SU-DHL-6 (cell line): Measurements from ENCODE around the gene KASH5.

Source experiments
- H2AFZ ChIP-seq: fragments of 200-600 bp; sonication (generic); 2 replicates; pipeline ENCODE4 v1.6.1; 2014; ENCODE audit warnings: low read depth, mild to moderate bottlenecking, moderate library complexity, mixed read lengths, antibody characterized with exemption, low read length; ENCODE audit not compliant: severe bottlenecking
- H3F3A ChIP-seq: fragments of 200-600 bp; shearing (Covaris generic); 2 replicates; pipeline ENCODE4 v1.6.0; 2016; ENCODE audit warnings: antibody characterized with exemption, mild to moderate bottlenecking; ENCODE audit not compliant: insufficient read depth
- H3K27ac ChIP-seq: fragments of 200-600 bp; sonication (generic); 2 replicates; pipeline ENCODE4 v1.5.1; 2016; ENCODE audit warnings: low read depth, mild to moderate bottlenecking, low read length, moderate library complexity, mixed read lengths
- H3K27me3 ChIP-seq: fragments of 200-600 bp; sonication (generic), shearing (Covaris generic); 2 replicates; pipeline ENCODE4 v1.6.0; 2014; ENCODE audit warnings: mild to moderate bottlenecking, low read length
- H3K36me3 ChIP-seq: fragments of 200-600 bp; sonication (generic); 2 replicates; pipeline ENCODE4 v1.6.1; 2014; ENCODE audit warnings: mild to moderate bottlenecking, low read length, mixed read lengths
- H3K4me2 ChIP-seq: fragments of 300-600, 200-600 bp; shearing (Covaris generic), sonication (generic); 2 replicates; pipeline ENCODE4 v1.6.0; 2014; ENCODE audit warnings: low read length, low read depth, mild to moderate bottlenecking; ENCODE audit not compliant: poor library complexity, severe bottlenecking
- H3K4me3 ChIP-seq: fragments of 200-600 bp; sonication (generic); 2 replicates; pipeline ENCODE4 v1.5.1; 2014; ENCODE audit warnings: antibody characterized with exemption, low read length, mild to moderate bottlenecking, mixed read lengths; ENCODE audit not compliant: insufficient read depth, poor library complexity, severe bottlenecking
- H3K79me2 ChIP-seq: fragments of 200-600 bp; sonication (generic); 2 replicates; pipeline ENCODE4 v1.6.1; 2014; ENCODE audit warnings: mild to moderate bottlenecking, low read length, moderate library complexity; ENCODE audit not compliant: insufficient read depth
- H3K9ac ChIP-seq: fragments of 200-600 bp; sonication (generic); 2 replicates; pipeline ENCODE4 v1.7.0; 2014; ENCODE audit warnings: mild to moderate bottlenecking, low read length
- H3K9me2 ChIP-seq: fragments of 200-600 bp; sonication (generic); replicated peaks from 2 replicates; pipeline ENCODE4 v1.6.1; 2014; ENCODE audit warnings: low read length; ENCODE audit not compliant: insufficient read depth
- H3K9me3 ChIP-seq: fragments of 200-600 bp; sonication (generic); 2 replicates; pipeline ENCODE4 v1.6.1; 2014; ENCODE audit warnings: low read length, mixed read lengths; ENCODE audit not compliant: insufficient read depth
- H4K20me1 ChIP-seq: fragments of 200-600 bp; sonication (generic); 2 replicates; pipeline ENCODE4 v1.6.1; 2014; ENCODE audit warnings: low read depth, mild to moderate bottlenecking, antibody characterized with exemption, low read length, moderate library complexity, mixed read lengths
- CTCF ChIP-seq: fragments of 200-600 bp; sonication (generic); IDR thresholded peaks from one replicate; pipeline ENCODE4 v1.5.1; 2017; ENCODE audit warnings: antibody characterized with exemption, mild to moderate bottlenecking, low read length, moderate library complexity; ENCODE audit not compliant: insufficient read depth, poor library complexity, severe bottlenecking
- EZH2phosphoT487 ChIP-seq: fragments of 200-600 bp; sonication (generic), shearing (Covaris generic); conservative IDR thresholded peaks from 2 replicates; pipeline ENCODE4 v1.6.1; 2018; ENCODE audit warnings: mild to moderate bottlenecking, antibody characterized with exemption, low read length, moderate library complexity, mixed read lengths

KASH5 gene

DNA sequence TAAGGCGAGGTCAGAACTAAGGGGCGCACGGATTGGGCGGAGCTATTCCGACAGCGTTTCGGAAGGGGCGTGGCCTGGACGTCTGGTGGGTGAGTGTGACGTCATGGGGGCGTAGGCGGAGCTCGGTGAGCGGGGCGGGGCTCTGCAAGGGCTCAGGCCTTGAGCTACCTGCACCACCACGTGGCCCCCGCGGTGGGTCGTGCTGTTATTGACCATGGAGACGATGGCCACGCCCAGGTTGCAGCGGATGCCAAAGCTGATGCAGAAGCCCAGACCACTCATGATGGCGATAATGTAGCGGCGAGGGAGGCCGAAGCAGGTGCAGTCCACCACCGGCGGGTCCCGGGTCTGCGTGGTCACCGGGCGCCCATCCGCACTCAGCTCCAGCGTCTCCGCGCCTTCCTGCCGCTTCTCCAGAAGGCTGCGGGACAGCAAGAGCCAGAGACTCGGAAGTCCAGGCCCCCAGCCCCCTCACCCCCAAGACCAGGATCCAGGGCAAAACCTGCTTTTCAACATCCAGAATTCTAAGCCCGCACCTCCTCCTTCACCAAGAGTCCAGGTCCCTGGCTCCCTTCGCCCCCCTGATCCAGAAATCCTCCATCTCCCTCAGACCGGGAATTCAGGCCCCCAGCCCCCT is 48.5 kb downstream of the KASH5 start:
- H3K9me2 ChIP-seq: no peaks in the 10 kb centered on the region
- no peak overlapping the region for H3K4me3 ChIP-seq
- H4K20me1 ChIP-seq: no peaks in the 10 kb centered on the region
- no peak overlapping the region for H2AFZ ChIP-seq
- no peak for TF ChIP-seq CTCF
- TF ChIP-seq EZH2phosphoT487: no peak
- H3K27me3 ChIP-seq: no peaks in the 10 kb centered on the region
- H3F3A ChIP-seq: no peaks in the 10 kb centered on the region
- H3K27ac ChIP-seq: no peak overlapping the region
- no peaks in the 10 kb centered on the region for H3K79me2 ChIP-seq
- no peaks in the 10 kb centered on the region for H3K36me3 ChIP-seq
- H3K9ac ChIP-seq: no peak overlapping the region
- no peaks in the 10 kb centered on the region for H3K9me3 ChIP-seq
- H3K4me2 ChIP-seq: no peak overlapping the region

DNA sequence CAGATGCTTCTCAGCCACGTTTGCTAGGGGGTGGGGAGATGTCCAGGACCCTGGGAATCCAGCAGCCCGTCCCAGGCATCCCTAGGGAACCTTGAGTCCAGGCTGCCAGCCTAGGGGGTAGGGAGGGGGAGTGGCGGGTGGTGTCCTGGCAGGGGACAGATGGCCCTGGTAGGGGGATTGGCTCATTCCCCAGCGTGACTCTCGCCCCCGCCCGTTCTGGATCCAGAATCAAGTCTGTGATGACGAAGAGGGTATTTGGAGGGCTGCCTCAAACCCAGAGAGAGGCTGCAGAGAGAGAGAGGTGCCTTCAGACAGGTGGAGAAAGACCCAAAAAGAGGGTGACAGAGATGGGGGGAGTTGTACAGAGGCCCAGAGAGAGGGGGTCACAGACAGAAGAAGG is 49.2 kb downstream of the KASH5 start:
- Histone ChIP-seq H4K20me1 (no peaks in the 10 kb centered on the region), H2AFZ (no peak overlapping the region), H3K4me3 (no peak overlapping the region), H3K4me2 (no peak overlapping the region), H3K27ac (no peak overlapping the region), H3K27me3 (no peaks in the 10 kb centered on the region), H3K9me3 (no peaks in the 10 kb centered on the region), H3K9me2 (no peaks in the 10 kb centered on the region), H3K79me2 (no peaks in the 10 kb centered on the region), H3F3A (no peaks in the 10 kb centered on the region), H3K36me3 (no peaks in the 10 kb centered on the region), H3K9ac (no peak overlapping the region)
- no peak for TF ChIP-seq CTCF
- TF ChIP-seq EZH2phosphoT487: no peak

GRCh38 chr19:49438261-49438660 is 50.2 kb downstream of the KASH5 start:
- no peak overlapping the region for H3K4me2 ChIP-seq
- no peaks in the 10 kb centered on the region for H3K27me3 ChIP-seq
- H3K9me3 ChIP-seq: no peaks in the 10 kb centered on the region
- H4K20me1 ChIP-seq: no peaks in the 10 kb centered on the region
- H3K36me3 ChIP-seq: no peaks in the 10 kb centered on the region
- H3K4me3 ChIP-seq: no peak overlapping the region
- no peaks in the 10 kb centered on the region for H3K79me2 ChIP-seq
- no peaks in the 10 kb centered on the region for H3K9me2 ChIP-seq
- no peak overlapping the region for H3K9ac ChIP-seq
- H3K27ac ChIP-seq: no peak overlapping the region
- no peak for TF ChIP-seq EZH2phosphoT487
- TF ChIP-seq CTCF: no peak
- no peaks in the 10 kb centered on the region for H3F3A ChIP-seq
- H2AFZ ChIP-seq: no peak overlapping the region
